Activated CD8-positive, alpha-beta T cell treated with anti-CD3 and anti-CD28 coated beads for 36 hours (primary cell): ENCODE measurements around the gene NEURL1B. TPM values are rescaled to one million over a fixed set of nuclear protein-coding genes. Genes with fewer than 3 reads are reported as not detected.

Experiments used
- ATAC-seq: fragments of 200-7000 bp; cut with Tn5 transposase; one replicate; pipeline ENCODE4 v1.10.0; 2021; ENCODE audit warnings: mild to moderate bottlenecking, moderate library complexity
- CTCF ChIA-PET: fragments of 350-600 bp; sonication (Branson Sonifier 250); formaldehyde crosslinking; loops from one replicate; lab custom pipeline; 2021; ENCODE audit warnings: antibody characterized with exemption; lab: Charles Lee
- POLR2A ChIA-PET: fragments of 350-600 bp; sonication (Branson Sonifier 250); formaldehyde crosslinking; loops from one replicate; lab custom pipeline; 2021; ENCODE audit warnings: antibody characterized with exemption; lab: Charles Lee
- DNase-seq: peaks from one replicate; pipeline ENCODE4 v3.0.0-alpha.2; 2020
- H3K27ac Mint-ChIP-seq: one replicate; pipeline ENCODE4 v1.8.0; 2021; ENCODE audit warnings: mild to moderate bottlenecking, mixed read lengths
- H3K27me3 Mint-ChIP-seq: one replicate; pipeline ENCODE4 v1.8.0; 2021; ENCODE audit warnings: mixed read lengths
- H3K36me3 Mint-ChIP-seq: one replicate; pipeline ENCODE4 v1.8.0; 2021; ENCODE audit warnings: low read depth, mixed read lengths
- H3K4me1 Mint-ChIP-seq: one replicate; pipeline ENCODE4 v1.8.0; 2021; ENCODE audit warnings: low read depth, mixed read lengths
- H3K4me3 Mint-ChIP-seq: one replicate; pipeline ENCODE4 v1.8.0; 2021; ENCODE audit warnings: mild to moderate bottlenecking, moderate library complexity, mixed read lengths
- H3K9me3 Mint-ChIP-seq: one replicate; pipeline ENCODE4 v1.8.0; 2021; ENCODE audit warnings: mixed read lengths
- CTCF ChIP-seq: fragments of 200-600 bp; IDR thresholded peaks from one replicate; pipeline ENCODE4 v1.8.0; 2022; ENCODE audit warnings: antibody characterized with exemption, mild to moderate bottlenecking
- intact Hi-C: fragments of 100-400 bp; cut with micrococcal nuclease; formaldehyde crosslinking; loops from one replicate; pipeline ENCODE4 v1.10.0; 2022
- total RNA-seq, 2 experiments: library from RNA; stranded (reverse); gene quantifications; one replicate each; pipeline ENCODE4 v1.2.3, GENCODE V29; 2021

Gene NEURL1B
- total RNA-seq, 2 experiments from 2014 or later, result 0.18 to 0.22 TPM

DNA sequence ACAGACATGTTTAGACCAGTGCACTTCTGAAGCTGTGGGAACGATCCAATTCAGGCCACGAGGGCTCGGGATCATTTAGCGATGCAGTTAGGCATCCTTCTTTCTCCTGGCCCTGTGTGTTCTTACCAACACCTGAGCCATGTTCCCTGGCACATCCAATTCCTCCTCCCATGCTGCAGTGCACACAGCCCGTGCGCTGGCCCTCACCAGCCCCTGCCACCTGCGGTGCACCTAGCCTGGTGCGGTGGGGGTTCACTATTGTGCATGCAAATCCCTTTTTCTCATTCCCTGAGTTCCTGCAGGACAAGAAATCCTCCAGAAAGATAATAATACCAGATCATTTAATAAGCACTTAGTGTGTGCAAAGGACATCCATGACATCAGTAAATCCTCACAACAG lies 53.5 kb downstream of the NEURL1B start:
- no peaks in the 10 kb centered on the region for H3K27me3 Mint-ChIP-seq
- no peak for ATAC-seq
- no peak for TF ChIP-seq CTCF
- CTCF ChIA-PET, result interaction anchor here (0.8 to 1.4 kb wide), 4 partner anchors 13 to 237 kb away, joined by 3 to 4 read pairs (median 4); no protein-coding TSS in a partner anchor
- peaks cover 10% of the 10 kb centered on the region for H3K4me1 Mint-ChIP-seq
- intact Hi-C loops, result no loop called here
- no peaks in the 10 kb centered on the region for H3K9me3 Mint-ChIP-seq
- H3K36me3 Mint-ChIP-seq, result no peaks in the 10 kb centered on the region
- no peak overlapping the region for H3K27ac Mint-ChIP-seq
- no peak for DNase-seq
- no peak overlapping the region for H3K4me3 Mint-ChIP-seq
- POLR2A ChIA-PET, result no interaction called here

GRCh38 chr5:172695232-172696054 lies 54.4 kb downstream of the NEURL1B start:
- POLR2A ChIA-PET, result no interaction called here

GRCh38 chr5:172696171-172696849 lies 55.2 kb downstream of the NEURL1B start:
- no peak overlapping the region for H3K4me3 Mint-ChIP-seq
- POLR2A ChIA-PET, result interaction anchor here (0.8 to 1.2 kb wide), 2 partner anchors 8 to 94 kb away, joined by 3 read pairs; no protein-coding TSS in a partner anchor
- TF ChIP-seq CTCF, result no peak
- CTCF ChIA-PET, result interaction anchor here (0.6 to 4.3 kb wide), 22 partner anchors 9 to 689 kb away, joined by 3 to 65 read pairs (median 4); no protein-coding TSS in a partner anchor
- H3K27ac Mint-ChIP-seq, result no peak overlapping the region
- no peaks in the 10 kb centered on the region for H3K36me3 Mint-ChIP-seq
- DNase-seq (no peak), ATAC-seq (no peak)
- intact Hi-C loops, result loop anchor here (2.0 to 5.0 kb wide), 2 partner anchors 218 to 234 kb away; no protein-coding TSS in a partner anchor
- H3K9me3 Mint-ChIP-seq, result no peaks in the 10 kb centered on the region
- H3K4me1 Mint-ChIP-seq, result peaks cover 12% of the 10 kb centered on the region
- H3K27me3 Mint-ChIP-seq, result peaks cover 6% of the 10 kb centered on the region

More at GRCh38 chr5:172695232-172696054, 54.4 kb downstream of the NEURL1B start:
- Mint-ChIP-seq H3K27me3 (no peaks in the 10 kb centered on the region), H3K9me3 (no peaks in the 10 kb centered on the region), H3K36me3 (no peaks in the 10 kb centered on the region), H3K4me3 (no peak overlapping the region), H3K27ac (no peak overlapping the region), H3K4me1 (peaks cover 10% of the 10 kb centered on the region)
- no peak for DNase-seq
- no peak for ATAC-seq
- CTCF ChIA-PET, result interaction anchor here (0.7 to 1.4 kb wide), 5 partner anchors 216 to 244 kb away, joined by 3 to 4 read pairs (median 4); no protein-coding TSS in a partner anchor
- intact Hi-C loops, result loop anchor here (2.0 to 5.0 kb wide), 2 partner anchors 217 to 233 kb away; no protein-coding TSS in a partner anchor
- no peak for TF ChIP-seq CTCF

DNA sequence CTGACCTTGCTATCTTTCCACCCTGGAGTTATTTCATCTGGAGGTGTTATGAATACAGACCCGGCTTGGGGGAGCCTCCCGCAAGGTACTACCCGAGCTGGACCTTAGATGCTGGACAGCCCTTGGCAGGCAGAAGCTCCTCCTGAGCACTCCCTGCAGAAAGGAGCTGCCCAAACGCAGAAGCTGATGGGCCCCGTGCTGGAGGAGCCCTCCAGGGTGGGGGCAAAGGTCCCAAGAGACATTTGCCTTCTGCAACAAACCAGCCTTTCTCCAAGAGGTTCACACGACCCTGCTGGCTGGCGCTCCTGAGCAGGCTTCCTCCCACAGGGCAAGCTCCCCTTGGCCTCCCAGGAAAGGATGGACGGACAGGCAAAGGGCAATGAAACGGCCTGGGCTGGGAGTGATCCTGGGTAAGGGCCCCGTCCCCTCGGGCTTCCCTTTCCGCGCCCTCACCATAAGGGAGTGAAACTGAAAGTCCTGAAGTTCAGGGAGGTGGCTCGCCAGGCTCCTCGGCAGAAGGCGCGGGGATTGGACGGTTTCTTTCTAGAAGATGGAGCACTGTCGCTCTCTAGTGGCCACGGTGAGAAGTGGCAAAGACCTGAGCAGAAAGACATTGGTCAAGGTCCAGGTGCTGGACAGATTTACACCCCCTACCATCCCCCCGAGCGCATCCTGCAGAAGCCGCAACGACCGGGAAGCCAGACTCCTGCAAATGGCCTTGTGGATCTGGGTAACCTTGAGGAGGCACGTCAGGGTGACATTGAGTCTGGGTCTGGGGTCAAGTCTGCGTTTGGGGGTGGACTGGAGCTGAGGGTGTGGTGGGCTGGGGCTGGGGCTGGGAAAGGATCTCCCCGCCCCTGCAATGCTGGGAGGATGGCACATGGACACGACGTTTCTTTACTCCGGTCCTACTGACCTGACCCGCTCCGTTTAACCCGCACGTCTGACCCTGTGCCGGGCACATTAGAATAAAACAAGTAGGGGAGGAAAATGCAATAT lies 56.4 kb downstream of the NEURL1B start:
- POLR2A ChIA-PET, result interaction anchor here (0.6 to 1.2 kb wide), 4 partner anchors 9 to 494 kb away, joined by 3 read pairs; no protein-coding TSS in a partner anchor
- peak; percentile 89 for DNase-seq
- no peaks in the 10 kb centered on the region for H3K9me3 Mint-ChIP-seq
- H3K27ac Mint-ChIP-seq, result peak overlapping the region; percentile 80
- H3K4me3 Mint-ChIP-seq, result peak overlapping the region; percentile 78
- peak; percentile 97 for ATAC-seq
- no peaks in the 10 kb centered on the region for H3K36me3 Mint-ChIP-seq
- intact Hi-C loops, result loop anchor here (2.0 to 5.0 kb wide), 2 partner anchors 219 to 235 kb away; no protein-coding TSS in a partner anchor
- CTCF ChIA-PET, result interaction anchor here (0.6 to 4.3 kb wide), 41 partner anchors 8 to 690 kb away, joined by 3 to 65 read pairs (median 3); partner anchors contain the start of gene RPL26L1
- peaks cover 15% of the 10 kb centered on the region for H3K27me3 Mint-ChIP-seq
- peaks cover 19% of the 10 kb centered on the region for H3K4me1 Mint-ChIP-seq
- TF ChIP-seq CTCF, result peak; percentile 90
